NK-92 treated with Interleukin-12 subunit alpha and Interleukin-12 subunit beta, amount 100 ng/mL, for 24 hours (cell line): ENCODE data around the gene ADGRG3.

Experiments used
- DNase-seq: peaks from one replicate; lab custom pipeline; 2025; lab: John Stamatoyannopoulos, UW

Gene ADGRG3, protein sequence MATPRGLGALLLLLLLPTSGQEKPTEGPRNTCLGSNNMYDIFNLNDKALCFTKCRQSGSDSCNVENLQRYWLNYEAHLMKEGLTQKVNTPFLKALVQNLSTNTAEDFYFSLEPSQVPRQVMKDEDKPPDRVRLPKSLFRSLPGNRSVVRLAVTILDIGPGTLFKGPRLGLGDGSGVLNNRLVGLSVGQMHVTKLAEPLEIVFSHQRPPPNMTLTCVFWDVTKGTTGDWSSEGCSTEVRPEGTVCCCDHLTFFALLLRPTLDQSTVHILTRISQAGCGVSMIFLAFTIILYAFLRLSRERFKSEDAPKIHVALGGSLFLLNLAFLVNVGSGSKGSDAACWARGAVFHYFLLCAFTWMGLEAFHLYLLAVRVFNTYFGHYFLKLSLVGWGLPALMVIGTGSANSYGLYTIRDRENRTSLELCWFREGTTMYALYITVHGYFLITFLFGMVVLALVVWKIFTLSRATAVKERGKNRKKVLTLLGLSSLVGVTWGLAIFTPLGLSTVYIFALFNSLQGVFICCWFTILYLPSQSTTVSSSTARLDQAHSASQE

DNA sequence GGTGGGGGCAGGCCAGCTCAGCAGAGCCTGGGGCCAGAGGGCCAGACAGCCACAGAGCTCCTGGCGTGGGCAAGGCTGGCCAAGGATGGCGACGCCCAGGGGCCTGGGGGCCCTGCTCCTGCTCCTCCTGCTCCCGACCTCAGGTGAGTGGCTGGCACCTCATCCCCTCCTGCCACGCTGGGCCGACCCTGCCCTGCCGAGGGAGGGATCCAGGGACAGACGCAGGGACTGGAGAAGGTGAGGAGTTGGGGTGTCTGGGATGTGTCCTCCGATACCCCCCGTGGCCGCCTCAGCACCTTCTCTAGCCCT lies at the start of gene ADGRG3:
Gene ADGRG3 (plus strand): TSS at position 44 of the 309 bp plus-strand sequence. CDS start 42 bp downstream, at position 86.
- DNase-seq: no peak

DNA sequence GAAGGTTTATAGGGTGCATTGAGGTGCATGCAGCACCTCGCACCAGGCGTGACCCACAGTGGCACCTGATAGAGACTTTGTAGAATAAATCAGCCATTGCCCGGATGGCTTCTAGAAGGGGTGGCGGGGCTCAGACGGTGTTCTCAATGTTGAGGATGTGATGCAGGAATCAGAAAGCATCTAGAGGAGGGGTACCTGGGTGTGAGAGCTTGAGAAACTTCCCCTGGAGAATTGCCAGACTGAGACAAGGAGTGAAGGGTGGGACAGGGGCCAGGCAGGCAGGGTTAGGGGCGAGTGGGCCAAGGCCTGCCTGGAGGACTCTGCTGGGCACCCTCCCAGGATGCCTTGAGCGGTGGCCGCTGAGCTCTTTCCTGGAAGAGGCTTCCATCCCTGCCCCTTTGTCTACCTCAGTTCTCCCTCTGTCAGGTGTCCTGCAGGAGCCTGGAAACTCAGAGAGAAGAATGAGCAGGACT lies 48.9 kb upstream of the ADGRG3 start:
- no peak for DNase-seq

DNA sequence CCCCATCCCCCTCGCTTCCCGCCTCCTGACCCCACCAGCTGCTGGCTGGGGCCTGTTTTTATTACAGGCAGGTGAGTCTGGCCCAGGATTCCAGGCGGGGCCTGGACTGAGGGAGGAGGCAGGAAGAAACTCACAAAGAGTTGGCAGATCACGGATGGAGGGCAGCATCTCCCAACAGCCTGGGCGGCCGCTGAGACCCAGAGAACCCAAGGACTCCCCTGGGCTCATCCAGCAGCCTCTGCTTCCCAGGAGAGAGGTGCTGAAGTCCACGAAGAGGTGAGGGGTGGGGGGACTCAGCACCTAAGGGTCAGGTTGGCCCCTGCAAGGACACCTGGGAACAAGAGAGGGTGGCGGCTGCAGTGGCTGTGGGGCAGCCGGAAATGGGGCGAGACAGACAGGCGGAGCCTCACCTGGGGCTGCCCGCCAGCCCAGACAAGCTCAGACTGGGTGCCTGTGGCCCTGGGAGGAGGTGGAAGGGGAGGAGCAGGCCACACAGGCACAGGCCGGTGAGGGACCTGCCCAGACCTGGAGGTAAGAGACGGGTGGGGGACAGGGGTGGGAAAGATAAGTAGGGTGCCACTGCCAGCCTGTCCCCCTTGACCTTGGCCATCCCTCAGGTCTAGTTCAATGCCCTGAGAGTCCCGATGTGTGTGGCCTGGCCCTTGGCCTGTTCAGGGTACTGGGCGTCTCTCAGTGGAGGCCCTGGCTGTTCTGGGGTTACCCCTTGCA lies 48.3 kb upstream of the ADGRG3 start:
- no peak for DNase-seq

DNA sequence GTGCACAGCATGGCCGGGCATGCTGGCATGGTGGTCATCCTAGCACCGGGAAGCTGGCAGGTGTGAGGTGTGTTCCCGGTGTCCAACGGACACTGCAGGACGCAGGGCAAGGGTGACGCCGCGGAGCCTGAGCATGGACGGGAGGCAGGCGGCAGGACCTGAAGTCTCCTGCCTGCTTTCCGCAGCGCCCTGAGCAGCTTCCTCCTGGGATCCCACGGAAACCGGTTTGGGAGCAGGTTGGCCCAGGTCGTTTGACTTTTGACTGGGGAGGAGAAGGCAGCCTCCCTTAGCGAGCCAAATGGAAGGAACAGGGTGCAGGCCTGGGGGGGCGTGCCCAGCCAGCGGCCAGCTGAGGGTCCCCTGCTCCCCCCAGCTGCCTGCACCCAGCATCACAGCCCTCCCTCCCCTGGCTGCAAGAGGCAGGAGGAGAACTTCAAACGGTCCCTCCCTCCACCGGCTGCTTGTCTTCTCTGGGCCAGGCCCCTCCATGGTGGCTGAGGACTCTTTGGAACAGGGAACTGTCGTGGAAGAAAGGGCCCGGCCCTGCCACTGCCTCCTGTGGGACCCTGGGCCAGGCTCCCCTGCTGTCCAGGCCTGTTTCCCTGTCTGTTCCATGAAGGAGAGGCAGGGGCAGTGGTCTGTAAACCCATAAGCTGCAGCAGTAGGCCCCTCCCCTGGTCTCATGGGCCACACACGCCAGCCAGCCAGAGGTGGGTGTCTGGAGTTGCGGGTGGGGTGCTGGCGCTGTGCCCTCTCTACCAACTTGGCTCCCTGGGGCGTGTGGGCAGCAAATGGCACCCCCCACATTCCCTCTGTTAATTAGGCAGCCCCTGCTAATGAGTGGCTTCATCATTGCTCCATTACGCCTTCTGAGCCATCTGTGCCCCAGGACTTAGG lies 47.5 kb upstream of the ADGRG3 start:
- DNase-seq: no peak

DNA sequence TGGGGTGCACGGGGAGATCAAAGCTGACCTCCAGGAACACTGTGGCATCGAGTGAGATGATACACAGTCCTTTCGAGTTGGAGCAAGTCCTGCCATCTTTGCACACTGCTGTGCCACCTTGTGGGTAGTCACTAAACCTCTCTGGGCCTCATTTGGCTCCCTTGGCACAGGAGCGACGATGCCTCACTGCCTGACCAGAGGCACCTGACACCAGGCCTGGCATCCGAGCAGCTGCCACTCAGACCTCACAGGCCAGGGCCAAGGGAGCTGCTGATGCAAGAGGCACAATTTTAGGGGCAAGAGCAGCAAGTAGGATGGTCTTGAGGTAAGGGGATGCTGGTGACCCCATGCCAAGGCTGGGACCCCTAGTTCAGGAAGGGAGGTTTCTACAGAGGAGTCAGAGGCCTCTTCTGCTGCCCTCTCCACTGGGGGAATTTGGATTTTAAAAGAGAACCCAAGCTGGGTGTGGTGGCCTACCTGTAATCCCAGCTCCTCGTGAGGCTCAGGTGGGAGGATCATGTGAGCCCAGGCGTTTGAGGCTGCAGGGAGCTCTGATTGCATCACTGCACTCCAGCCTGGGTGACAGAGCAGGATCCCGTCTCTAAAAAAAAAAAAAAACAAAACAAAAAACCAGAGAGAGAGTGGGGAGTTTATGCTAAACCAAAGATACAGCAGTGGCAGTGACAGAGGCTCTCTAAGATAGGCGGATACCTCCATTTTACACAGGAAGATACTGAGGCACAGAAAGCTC lies 46.4 kb upstream of the ADGRG3 start:
- no peak for DNase-seq

DNA sequence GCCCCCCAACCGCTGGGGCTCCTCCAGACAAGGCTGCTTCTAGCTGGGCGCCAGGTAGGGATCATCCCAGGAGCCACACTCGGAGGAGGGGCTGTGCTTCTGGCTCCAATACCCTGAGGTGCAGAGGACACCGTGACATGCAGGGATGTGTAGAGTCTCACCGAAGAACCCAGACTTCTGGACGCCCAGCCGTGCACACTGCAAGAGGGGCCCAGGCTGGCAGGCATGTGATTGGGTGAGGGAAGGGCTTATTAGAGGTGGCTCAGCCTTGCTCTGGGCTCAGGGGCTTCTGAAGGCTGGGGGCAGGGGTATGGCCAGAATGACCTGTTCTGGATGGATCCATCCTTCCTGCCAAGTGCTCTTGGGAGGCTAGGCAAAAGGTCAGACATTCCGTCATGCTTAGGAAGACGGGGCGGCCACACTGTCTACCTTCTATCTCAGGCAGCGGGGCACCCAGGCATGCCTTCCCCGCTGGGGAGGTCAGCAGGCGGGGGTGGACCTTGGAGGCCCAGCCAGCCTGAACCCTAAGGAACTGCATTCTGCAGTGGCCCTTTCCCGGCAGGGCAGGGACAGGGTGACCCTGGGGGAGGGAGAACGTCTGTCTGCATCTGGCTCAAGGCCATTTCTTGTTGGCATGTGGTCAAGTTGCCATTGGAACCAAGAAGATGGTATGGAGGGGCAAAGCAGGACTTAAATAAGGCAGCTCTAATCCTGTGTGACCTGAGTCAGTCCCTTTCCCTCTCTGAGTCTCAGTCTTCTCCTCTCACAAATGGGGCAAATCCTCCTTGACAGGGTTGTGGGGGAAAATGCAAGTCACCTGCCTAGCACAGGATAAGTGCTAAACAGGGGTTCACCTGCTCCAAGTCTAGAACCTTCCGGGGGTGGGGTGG lies 45.5 kb upstream of the ADGRG3 start:
- no peak for DNase-seq

DNA sequence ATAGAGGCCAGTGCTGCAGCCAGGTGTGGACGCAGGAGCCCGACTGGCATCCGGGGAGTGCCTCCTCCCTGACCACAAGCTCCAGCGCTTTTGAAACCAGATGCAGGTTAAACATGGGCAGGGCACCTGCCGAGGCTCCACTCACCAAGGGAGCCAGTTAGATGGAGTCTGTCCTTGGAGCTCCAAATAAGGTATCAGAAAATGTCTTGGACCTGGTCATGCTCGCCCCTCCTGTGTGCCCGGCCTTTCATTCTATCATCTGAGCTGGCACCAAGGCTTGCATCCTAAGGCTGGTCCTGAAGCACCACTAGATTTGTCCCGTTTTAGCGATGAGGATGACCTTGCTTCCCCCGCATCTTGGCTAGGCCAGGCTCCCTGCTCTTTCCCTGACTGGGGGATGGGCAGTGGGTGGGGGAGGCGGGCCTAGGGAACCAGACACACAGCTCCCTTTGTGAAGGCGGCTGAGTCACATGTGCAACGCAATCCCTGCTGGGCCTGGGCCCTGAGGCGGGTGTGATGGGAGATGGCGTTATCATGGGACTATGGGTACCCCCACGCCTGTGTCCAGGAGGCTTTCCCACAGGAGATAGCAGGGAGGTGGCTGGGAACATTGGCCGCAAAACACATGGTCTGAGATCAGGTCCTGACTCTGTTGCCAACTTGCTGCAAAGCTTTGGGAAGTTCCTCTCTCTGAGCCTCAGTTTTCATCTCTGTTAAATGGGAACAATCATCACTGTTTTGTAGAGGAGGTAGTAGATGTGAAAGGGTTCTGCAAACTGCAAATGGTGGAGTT lies 44.7 kb upstream of the ADGRG3 start:
- DNase-seq: no peak

DNA sequence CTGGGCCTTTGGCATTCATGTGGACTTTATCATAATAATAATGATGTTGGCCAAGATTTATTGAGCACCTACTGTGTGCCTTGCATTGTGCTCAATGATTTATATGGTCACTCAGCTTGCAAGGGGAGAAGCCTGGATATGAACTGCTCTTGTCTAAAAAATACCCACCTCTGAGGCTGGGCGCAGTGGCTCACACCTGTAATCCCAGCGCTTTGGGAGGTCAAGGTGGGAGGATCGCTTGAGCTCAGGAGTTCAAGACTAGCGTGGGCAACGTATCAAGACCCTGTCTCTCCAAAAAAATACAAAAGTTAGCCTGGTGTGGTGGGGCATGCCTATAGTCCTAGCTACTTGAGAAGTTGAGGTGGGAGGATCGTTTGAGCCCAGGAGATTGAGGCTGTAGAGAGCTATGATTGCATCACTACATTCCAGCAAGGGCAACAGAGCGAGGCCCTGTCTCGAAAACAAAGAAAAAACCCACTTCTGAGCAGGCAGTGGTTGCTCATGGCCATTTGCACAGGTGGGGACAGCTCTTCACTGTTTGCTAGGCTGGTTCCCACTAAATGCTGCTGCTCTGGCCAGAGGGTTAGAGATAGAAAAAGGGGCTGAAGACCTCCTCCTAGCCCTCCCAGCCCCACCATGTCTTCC lies 43.9 kb upstream of the ADGRG3 start:
- DNase-seq: no peak

DNA sequence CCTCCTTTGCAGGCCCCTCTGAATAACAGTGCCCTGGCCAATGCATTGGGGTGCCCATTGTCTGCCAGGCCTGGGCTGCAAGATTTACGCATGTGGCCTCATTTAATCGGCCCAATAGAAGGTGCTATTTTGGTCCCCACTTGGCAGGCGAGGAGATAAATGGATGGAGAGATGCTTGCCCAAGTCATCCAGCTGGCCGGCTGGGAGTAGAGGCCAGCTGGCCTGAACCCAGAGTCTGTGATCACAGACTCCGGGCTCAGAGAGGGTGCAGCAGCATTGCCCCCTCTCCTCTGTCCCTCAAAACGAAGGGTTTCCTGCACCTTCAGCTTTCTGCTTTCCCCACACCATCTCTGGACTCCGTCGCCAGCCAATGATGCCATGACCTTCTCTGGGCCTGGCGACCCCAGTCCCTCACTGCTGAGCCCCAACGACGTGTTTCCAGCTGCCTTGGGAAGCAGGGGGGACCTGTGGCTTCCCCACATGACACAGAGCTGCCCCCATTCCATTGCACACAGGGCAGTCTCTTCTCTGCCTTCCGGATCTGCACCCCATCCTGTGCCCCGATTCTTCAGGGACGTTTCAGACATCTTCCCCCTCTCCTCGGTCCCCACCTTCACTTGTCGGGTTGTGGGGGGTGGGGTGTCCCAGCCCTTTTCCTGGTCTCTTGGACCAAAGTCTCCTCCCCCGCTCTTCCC lies 43.2 kb upstream of the ADGRG3 start:
- no peak for DNase-seq

DNA sequence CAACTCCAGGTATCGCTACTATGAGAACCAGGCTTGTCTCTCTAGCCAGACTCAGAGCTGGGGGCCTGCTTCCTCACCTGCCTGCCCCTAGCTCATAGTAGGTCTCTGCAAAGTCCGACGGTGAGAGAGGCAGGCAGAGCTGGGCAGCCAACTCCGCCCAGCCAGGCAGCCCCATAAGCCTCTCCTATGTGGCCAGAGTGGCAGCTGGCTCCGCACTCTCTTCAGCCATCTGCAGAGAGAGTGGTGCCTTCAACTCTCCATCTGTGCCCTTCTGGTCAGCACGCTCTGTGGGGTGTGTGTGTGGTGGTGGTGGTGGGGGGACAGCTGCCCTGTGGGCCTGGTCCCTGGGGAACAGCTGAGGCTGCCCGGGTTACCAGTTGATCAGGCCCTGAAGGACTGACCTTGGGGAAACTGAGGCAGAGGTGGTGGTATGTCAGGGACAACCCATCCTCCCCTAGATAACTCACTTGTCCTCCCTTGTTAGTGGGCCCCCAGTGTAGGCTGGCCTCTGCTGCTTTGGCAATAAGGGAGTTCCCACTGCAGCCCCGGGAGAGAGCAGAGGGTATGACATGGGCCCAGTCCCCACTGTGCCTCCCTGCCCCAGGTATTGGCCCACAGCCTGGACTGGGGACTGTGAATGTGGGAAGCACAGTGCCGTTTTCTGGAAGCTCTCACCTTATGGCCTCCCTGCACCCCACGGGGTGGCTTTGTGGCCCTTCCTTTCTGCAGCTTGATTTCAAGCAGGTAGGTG lies 41.5 kb upstream of the ADGRG3 start:
- no peak for DNase-seq

DNA sequence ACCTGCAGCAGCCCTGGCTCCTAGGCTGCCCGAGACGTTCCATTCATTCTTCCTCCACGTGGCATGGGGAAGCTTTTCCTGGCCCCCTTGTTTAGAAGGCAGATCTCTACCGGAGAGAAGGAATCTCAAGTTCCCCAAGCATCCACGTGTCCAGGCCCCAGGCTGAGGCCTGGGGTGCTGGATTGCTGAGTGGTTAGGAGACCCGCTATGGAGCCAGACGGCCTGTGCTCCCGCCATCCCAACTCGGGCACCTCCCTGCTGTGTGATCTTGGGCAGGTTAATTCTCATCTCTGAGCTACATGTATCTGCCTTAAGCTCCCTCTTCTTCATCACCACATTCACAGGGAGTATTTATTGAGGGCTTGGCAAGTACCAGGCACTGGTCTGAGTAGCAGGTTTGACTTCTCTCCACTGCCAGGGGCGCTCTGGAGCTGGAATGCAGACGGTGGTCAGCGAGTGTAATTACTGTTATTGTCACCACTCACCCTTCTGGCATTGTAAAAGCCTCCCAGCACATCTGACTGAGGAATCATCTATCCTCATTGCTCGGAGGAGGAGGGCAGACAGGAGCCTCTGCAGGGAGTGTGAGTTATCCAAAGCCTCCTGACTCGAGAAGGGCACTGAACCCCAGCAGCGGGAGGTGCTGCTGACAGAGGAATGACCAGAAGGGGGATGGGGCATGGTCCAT lies 40.8 kb upstream of the ADGRG3 start:
- no peak for DNase-seq

DNA sequence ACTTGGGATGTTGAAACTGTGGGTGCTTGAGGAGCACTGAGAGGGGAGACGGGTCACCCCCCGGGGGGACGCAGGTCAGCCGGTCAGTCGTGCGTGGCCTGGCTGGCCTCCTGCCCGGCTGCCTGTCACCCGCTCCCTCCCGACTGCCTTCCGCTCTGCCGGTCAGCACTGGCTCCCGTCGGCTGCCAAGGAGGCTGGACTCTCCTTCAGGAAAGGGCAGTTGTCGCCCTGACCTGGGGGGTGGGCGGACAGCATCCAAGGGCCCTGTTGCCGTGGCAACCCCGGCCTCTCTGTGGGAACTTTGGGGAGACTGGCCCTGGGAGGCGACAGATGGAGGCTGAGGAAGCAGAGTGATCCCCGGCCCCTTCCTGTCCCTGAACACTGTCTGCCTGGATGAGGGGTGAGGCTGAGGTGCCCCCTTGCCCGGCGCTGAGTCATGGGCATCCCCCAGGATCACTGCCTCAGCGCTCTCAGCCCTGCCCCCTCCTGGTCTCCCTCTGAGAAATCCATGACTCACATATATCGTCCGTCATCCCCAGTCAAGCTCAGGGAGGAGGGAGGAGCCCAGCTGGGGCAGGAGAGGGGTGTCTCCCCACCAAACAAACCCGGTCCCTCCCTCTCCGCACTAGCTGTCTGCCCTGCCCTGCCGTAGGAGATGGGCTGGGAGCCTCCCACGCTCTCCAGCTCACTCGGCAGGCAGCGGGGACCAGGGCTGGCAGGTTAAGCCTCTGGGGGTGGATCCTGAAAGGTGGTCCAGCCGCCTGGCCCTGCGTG lies 39.9 kb upstream of the ADGRG3 start, which contains the start of gene ADGRG1:
Gene ADGRG1 (plus strand): TSS at position 623 of the 774 bp plus-strand sequence. CDS start 21,658 bp downstream, outside the sequence.
- DNase-seq: no peak

DNA sequence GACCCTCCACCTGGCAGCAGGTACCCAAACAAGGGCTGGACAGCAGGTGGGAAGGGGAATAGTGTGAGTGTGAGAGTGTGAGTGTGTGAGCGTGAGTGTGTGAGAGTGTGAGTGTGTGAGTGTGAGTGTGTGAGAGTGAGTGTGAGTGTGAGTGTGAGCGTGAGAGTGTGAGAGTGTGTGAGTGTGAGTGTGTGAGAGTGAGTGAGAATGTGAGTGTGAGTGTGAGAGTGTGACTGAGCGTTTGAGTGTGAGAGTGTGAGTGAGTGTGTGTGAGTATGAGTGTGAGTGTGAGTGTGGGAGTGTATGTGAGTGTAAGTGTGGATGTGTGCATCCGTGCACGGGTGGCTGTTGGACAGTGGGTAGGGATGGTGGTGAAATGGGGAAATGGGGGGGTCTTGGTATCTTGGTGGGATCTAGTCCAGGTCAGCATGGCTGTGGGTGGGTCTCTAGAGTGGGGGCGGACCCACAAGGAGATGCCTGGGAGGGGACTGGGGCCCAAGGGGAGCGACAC lies 39.3 kb upstream of the ADGRG3 start:
- DNase-seq: no peak

DNA sequence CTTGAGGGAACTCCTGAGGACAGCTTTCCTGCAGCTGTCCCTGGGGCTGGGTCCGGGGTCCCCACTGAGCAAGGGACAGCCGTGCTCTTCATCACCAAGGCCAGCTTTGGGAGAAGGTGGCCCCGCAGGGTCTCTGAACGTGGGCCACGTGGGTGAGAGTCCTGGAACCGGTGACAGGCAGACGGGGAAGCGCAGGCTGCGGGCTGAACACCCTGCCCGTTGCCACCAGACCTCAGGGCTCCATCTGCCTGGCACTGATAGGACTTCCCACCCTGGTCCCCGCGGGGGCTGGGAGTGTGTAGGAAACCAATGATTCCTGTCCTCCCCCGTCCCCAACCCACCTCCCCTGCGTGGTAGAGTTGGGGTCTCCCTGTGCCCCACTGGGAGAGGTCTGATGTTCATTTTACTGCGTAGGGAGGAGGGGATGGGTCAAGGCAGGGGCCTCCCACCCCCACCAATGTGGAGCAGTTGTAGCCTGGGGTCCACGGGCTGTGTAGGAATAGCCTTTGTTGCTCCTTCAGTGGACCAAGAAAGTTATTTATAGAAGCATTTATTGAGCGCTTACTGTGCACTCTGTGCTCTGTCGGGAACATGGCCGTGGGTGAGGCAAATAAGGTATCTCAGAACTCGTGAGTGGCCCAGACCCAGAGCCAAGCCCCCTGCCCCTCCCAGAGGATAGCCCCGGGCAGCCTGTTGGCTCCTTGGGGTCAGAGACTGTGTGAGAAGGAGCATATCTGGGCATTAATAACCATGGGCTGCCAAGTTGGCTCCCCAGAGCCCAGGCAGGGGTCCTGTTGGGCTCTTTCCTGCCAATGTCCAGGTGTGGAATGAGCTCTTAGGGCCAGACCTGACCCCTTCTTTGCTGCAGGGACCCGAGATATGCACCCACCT lies 38.3 kb upstream of the ADGRG3 start:
- no peak for DNase-seq

DNA sequence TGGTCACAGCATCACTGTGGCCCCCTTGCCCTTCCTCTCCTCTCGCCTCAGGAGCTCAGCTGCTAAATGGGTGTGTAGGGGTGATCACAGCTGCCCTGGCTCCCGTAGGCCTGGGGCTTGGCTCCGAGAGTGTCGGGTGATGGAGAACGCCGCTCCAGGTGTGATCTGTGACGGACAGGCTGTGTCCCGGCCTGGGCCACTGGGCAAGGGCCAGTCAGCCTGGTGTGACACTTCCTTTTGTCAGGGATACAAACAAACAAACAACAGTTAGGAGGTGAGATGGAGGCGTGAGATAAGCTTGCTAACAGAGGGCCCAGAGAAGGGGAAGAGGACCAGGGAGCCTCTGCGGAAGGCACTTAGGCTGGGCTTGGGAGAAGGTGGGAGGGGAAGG lies 37.7 kb upstream of the ADGRG3 start:
- DNase-seq: no peak
